ENCODE measurements around the gene ETAA1. TPM values are rescaled to one million over a fixed set of nuclear protein-coding genes. Genes with fewer than 3 reads are reported as not detected.

Gene ETAA1
- total RNA-seq, 1 experiment from 2014 or later: 10.4 TPM

GRCh38 chr2:67388680-67389079 is 8.5 kb upstream of the ETAA1 start:
- peaks cover 7% of the 10 kb centered on the region for H3K36me3 Mint-ChIP-seq (ENCODE audit: insufficient read depth, unreplicated experiment)
- peak overlapping the region; percentile 69 for H3K27ac Mint-ChIP-seq (ENCODE audit: low read depth, unreplicated experiment)
- H3K4me3 Mint-ChIP-seq (ENCODE audit: unreplicated experiment): no peak overlapping the region
- no TSS peak for BruUV-seq (replicated peaks)
- intact Hi-C loops (cut with micrococcal nuclease): no loop called here
- H3K4me1 Mint-ChIP-seq (ENCODE audit: insufficient read depth, unreplicated experiment): peaks cover 12% of the 10 kb centered on the region
- H3K9me3 Mint-ChIP-seq (ENCODE audit: unreplicated experiment): peaks cover 7% of the 10 kb centered on the region
- TF ChIP-seq CTCF (IDR thresholded peaks at IDR 0.05; ENCODE audit: unreplicated experiment): no peak
- ChIA-PET CTCF (no interaction called here), POLR2A (interaction anchor here (1.1 kb wide), 1 partner anchor 14 kb away, joined by 3 read pairs; no protein-coding TSS in a partner anchor)
- H3K27me3 Mint-ChIP-seq (ENCODE audit: insufficient read depth, unreplicated experiment): no peaks in the 10 kb centered on the region
- DNase-seq (ENCODE audit: unreplicated experiment): no peak

GRCh38 chr2:67389286-67389685 is 7.8 kb upstream of the ETAA1 start:
- Mint-ChIP-seq H3K27ac (ENCODE audit: low read depth, unreplicated experiment) (peak overlapping the region; percentile 69), H3K4me3 (ENCODE audit: unreplicated experiment) (no peak overlapping the region)
- DNase-seq (ENCODE audit: unreplicated experiment): no peak

GRCh38 chr2:67389788-67390187 is 7.3 kb upstream of the ETAA1 start:
- ChIA-PET POLR2A (interaction anchor here (0.9 kb wide), 1 partner anchor 61 kb away, joined by 3 read pairs; no protein-coding TSS in a partner anchor), CTCF (interaction anchor here (0.6 kb wide), 3 partner anchors 74 to 494 kb away, joined by 3 read pairs; no protein-coding TSS in a partner anchor)
- no peak for DNase-seq (ENCODE audit: unreplicated experiment)
- H3K4me3 Mint-ChIP-seq (ENCODE audit: unreplicated experiment): no peak overlapping the region
- peaks cover 20% of the 10 kb centered on the region for H3K4me1 Mint-ChIP-seq (ENCODE audit: insufficient read depth, unreplicated experiment)
- intact Hi-C loops (cut with micrococcal nuclease): no loop called here
- H3K9me3 Mint-ChIP-seq (ENCODE audit: unreplicated experiment): peaks cover 7% of the 10 kb centered on the region
- peaks cover 7% of the 10 kb centered on the region for H3K36me3 Mint-ChIP-seq (ENCODE audit: insufficient read depth, unreplicated experiment)
- H3K27ac Mint-ChIP-seq (ENCODE audit: low read depth, unreplicated experiment): peak overlapping the region; percentile 69
- no peak for TF ChIP-seq CTCF (IDR thresholded peaks at IDR 0.05; ENCODE audit: unreplicated experiment)
- H3K27me3 Mint-ChIP-seq (ENCODE audit: insufficient read depth, unreplicated experiment): no peaks in the 10 kb centered on the region
- BruUV-seq (replicated peaks): no TSS peak

More at GRCh38 chr2:67389286-67389685, 7.8 kb upstream of the ETAA1 start:
- H3K4me1 Mint-ChIP-seq (ENCODE audit: insufficient read depth, unreplicated experiment): peaks cover 15% of the 10 kb centered on the region
- H3K27me3 Mint-ChIP-seq (ENCODE audit: insufficient read depth, unreplicated experiment): no peaks in the 10 kb centered on the region
- ChIA-PET CTCF (no interaction called here), POLR2A (interaction anchor here (0.9 to 1.1 kb wide), 2 partner anchors 15 to 62 kb away, joined by 3 read pairs; no protein-coding TSS in a partner anchor)
- intact Hi-C loops (cut with micrococcal nuclease): no loop called here
- peaks cover 7% of the 10 kb centered on the region for H3K9me3 Mint-ChIP-seq (ENCODE audit: unreplicated experiment)
- TF ChIP-seq CTCF (IDR thresholded peaks at IDR 0.05; ENCODE audit: unreplicated experiment): no peak
- peaks cover 7% of the 10 kb centered on the region for H3K36me3 Mint-ChIP-seq (ENCODE audit: insufficient read depth, unreplicated experiment)
- no TSS peak for BruUV-seq (replicated peaks)

GRCh38 chr2:67393237-67393636 is 3.9 kb upstream of the ETAA1 start:
- Mint-ChIP-seq H3K4me1 (ENCODE audit: insufficient read depth, unreplicated experiment) (peaks cover 35% of the 10 kb centered on the region), H3K4me3 (ENCODE audit: unreplicated experiment) (no peak overlapping the region), H3K27ac (ENCODE audit: low read depth, unreplicated experiment) (no peak overlapping the region), H3K36me3 (ENCODE audit: insufficient read depth, unreplicated experiment) (peaks cover 14% of the 10 kb centered on the region), H3K9me3 (ENCODE audit: unreplicated experiment) (no peaks in the 10 kb centered on the region), H3K27me3 (ENCODE audit: insufficient read depth, unreplicated experiment) (no peaks in the 10 kb centered on the region)
- ChIA-PET CTCF (interaction anchor here (0.5 to 1.2 kb wide), 2 partner anchors 51 to 69 kb away, joined by 3 to 4 read pairs; no protein-coding TSS in a partner anchor), POLR2A (interaction anchor here (0.5 to 0.7 kb wide), 3 partner anchors 13 to 1770 kb away, joined by 4 to 5 read pairs (median 5); no protein-coding TSS in a partner anchor)
- BruUV-seq (replicated peaks): no TSS peak
- intact Hi-C loops (cut with micrococcal nuclease): no loop called here
- TF ChIP-seq CTCF (IDR thresholded peaks at IDR 0.05; ENCODE audit: unreplicated experiment): no peak
- DNase-seq (ENCODE audit: unreplicated experiment): no peak
